ENCODE measurements around the gene NPR2.

- TF ChIP-seq CTCF (conservative IDR thresholded peaks at IDR 0.05; ENCODE audit: low read length) (no peak), EZH2phosphoT487 (IDR thresholded peaks at IDR 0.05; ENCODE audit: borderline replicate concordance) (no peak)
Observed at GRCh38 chr9:35856882-35857281, 65.5 kb downstream of the NPR2 start.

Data from Loucy (cell line).